SK-N-SH (cell line): Measurements from ENCODE around the gene DGAT2.

ENCODE experiments used
- CTCF ChIP-seq: fragments of 200-600 bp; sonication (generic); IDR thresholded peaks from 2 replicates; pipeline ENCODE4 v1.6.1; 2017; ENCODE audit warnings: antibody characterized with exemption, mild to moderate bottlenecking, moderate library complexity
- EP300 ChIP-seq, 2 experiments: IDR thresholded peaks; 2 replicates each; pipeline versions ENCODE4 v1.4.0 to v1.6.1; 2012; ENCODE audit warnings: borderline replicate concordance in 1 of 2, low read depth in 1 of 2, low read length in 1 of 2
- EZH2phosphoT487 ChIP-seq: fragments of 200-600 bp; sonication (generic); IDR thresholded peaks from 2 replicates; pipeline ENCODE4 v1.6.1; 2017; ENCODE audit warnings: low read depth, mixed run types, mild to moderate bottlenecking, antibody characterized with exemption, moderate library complexity, borderline replicate concordance
- MAX ChIP-seq: IDR thresholded peaks from 2 replicates; pipeline ENCODE4 v1.4.0; 2012; ENCODE audit warnings: low read depth
- POLR2AphosphoS5 ChIP-seq: IDR thresholded peaks from 2 replicates; pipeline ENCODE4 v1.6.1; 2012; ENCODE audit warnings: low read depth, low read length
- RAD21 ChIP-seq: IDR thresholded peaks from 2 replicates; pipeline ENCODE4 v1.6.1; 2012; ENCODE audit warnings: mild to moderate bottlenecking, low read length
- YY1 ChIP-seq: IDR thresholded peaks from 2 replicates; pipeline ENCODE4 v1.4.0; 2012; ENCODE audit warnings: low read depth, mild to moderate bottlenecking

- TF ChIP-seq EP300 (IDR thresholded peaks at IDR 0.05; ENCODE audit: borderline replicate concordance in 1 of 2, low read depth in 1 of 2, low read length in 1 of 2) (no peak), MAX (no peak), POLR2AphosphoS5 (no peak), YY1 (no peak), CTCF (no peak), EZH2phosphoT487 (no peak), RAD21 (no peak)
Observed at GRCh38 chr11:75745807-75746206, 22.8 kb upstream of the DGAT2 start.
